Right lobe of liver (tissue), 4 donors: ENCODE results near the gene TGFBR3.

ENCODE experiments used
- CTCF ChIP-seq, 4 donors: fragments of 200-600 bp in 3 of 4; fragments of 450-650 bp in 1 of 4; IDR thresholded peaks; one replicate each; pipeline versions ENCODE4 v1.5.1 to v1.8.0; 2016 to 2022; ENCODE audit warnings: antibody characterized with exemption in 4 of 4, mild to moderate bottlenecking in 2 of 4
- POLR2A ChIP-seq: fragments of 450-650 bp; IDR thresholded peaks from one replicate; pipeline ENCODE4 v1.6.1; 2017; ENCODE audit warnings: antibody characterized with exemption, mild to moderate bottlenecking
- donor health status: DM: no; HTN: no; CAD: no.
- donor health status: DM: no; HTN: no; CAD: no.
- donor health status: DM: no; HTN: yes; CAD: no.

GRCh38 chr1:91735266-91735845 is 150.6 kb downstream of the TGFBR3 start:
- no peak for TF ChIP-seq CTCF (IDR thresholded peaks at IDR 0.05)
- no peak for TF ChIP-seq POLR2A
